ENCODE measurements around the gene COQ2.
"Not testable (repeated sequence)": the region's sequence is repeated elsewhere in the genome, so short reads cannot be mapped to it uniquely, and the experiment has no call there.

The COQ2 gene

DNA sequence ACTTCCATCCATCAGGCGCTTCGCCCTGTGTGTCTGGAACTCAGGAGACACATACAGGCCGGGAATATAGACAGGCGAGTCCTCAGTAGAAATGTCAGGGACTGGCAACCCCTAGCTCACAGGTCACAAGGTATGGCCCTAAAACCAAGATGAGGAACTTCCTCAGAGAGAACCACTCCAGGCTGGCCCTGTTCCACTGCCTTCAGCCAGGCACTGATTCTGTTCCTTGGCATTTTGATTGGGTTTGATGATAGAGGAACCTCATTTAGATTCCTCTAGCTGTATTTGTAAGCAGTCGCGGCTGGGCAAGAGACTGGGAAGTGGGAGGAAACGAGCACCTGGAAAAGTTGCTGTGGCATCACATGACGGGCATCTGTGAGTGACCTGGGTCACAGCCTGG lies 41.9 kb upstream of the COQ2 start:
- no peaks in the 10 kb centered on the region for H3K36me3 ChIP-seq (ENCODE audit: low read depth)
- no peaks in the 10 kb centered on the region for H3K9me3 ChIP-seq (ENCODE audit: severe bottlenecking)
- H3K27ac ChIP-seq (ENCODE audit: poor library complexity, severe bottlenecking): no peak overlapping the region
- peaks cover 10% of the 10 kb centered on the region for H3K4me1 ChIP-seq (ENCODE audit: insufficient read depth, poor library complexity, severe bottlenecking)
- H3K4me3 ChIP-seq (ENCODE audit: severe bottlenecking): no peak overlapping the region
- TF ChIP-seq, protein P1, sequence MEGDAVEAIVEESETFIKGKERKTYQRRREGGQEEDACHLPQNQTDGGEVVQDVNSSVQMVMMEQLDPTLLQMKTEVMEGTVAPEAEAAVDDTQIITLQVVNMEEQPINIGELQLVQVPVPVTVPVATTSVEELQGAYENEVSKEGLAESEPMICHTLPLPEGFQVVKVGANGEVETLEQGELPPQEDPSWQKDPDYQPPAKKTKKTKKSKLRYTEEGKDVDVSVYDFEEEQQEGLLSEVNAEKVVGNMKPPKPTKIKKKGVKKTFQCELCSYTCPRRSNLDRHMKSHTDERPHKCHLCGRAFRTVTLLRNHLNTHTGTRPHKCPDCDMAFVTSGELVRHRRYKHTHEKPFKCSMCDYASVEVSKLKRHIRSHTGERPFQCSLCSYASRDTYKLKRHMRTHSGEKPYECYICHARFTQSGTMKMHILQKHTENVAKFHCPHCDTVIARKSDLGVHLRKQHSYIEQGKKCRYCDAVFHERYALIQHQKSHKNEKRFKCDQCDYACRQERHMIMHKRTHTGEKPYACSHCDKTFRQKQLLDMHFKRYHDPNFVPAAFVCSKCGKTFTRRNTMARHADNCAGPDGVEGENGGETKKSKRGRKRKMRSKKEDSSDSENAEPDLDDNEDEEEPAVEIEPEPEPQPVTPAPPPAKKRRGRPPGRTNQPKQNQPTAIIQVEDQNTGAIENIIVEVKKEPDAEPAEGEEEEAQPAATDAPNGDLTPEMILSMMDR (IDR thresholded peaks at IDR 0.05; ENCODE audit: poor library complexity, severe bottlenecking): no peak
- H3K27me3 ChIP-seq (ENCODE audit: insufficient read depth, poor library complexity, severe bottlenecking): no peaks in the 10 kb centered on the region
- no peak for DNase-seq (ENCODE audit: low spot score)
- no peak for ATAC-seq (ENCODE audit: low read depth)

DNA sequence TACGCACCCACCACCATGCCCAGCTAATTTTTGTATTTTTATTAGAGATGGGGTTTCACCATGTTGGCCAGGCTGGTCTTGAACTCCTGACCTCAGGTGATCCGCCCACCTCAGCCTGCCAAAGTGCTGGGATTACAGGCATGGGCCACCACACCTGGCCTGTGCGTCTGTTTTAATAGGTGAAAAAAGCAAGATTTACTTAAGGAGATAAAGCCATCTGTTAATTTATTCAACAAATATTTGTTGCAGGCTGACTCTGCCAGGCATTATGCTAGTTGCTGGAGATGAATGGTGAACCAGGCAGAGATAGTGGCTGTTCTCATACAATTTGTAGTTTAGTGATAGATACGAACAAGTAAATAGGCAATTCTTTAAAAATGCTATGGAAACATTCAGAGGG lies 40.7 kb upstream of the COQ2 start:
- not testable (repeated sequence) for H3K4me1 ChIP-seq (ENCODE audit: insufficient read depth, poor library complexity, severe bottlenecking); H3K27ac ChIP-seq (ENCODE audit: poor library complexity, severe bottlenecking); H3K4me3 ChIP-seq (ENCODE audit: severe bottlenecking); ATAC-seq (ENCODE audit: low read depth); H3K36me3 ChIP-seq (ENCODE audit: low read depth); H3K9me3 ChIP-seq (ENCODE audit: severe bottlenecking); DNase-seq (ENCODE audit: low spot score); H3K27me3 ChIP-seq (ENCODE audit: insufficient read depth, poor library complexity, severe bottlenecking)

DNA sequence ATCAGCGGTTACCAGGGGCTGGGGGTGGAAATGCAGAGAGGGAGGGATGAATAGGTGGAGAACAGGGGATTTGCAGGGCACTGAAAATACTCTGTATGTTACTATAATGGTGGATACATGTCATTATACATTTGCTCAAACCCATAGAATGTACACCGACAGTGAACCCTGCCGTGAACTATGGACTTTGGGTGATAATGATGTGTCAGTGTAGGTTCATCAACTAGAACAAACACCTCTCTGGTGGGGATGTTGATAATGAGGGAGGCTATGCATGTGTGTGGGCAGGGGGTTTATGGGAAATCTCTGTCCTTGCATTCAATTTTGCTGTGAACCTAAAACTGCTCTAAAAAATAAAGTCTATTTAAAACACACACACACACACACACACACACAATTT lies 38.5 kb upstream of the COQ2 start:
- H3K9me3 ChIP-seq (ENCODE audit: severe bottlenecking): no peaks in the 10 kb centered on the region
- H3K36me3 ChIP-seq (ENCODE audit: low read depth): no peaks in the 10 kb centered on the region; the same call in 1 of the 2 replicates
- H3K4me1 ChIP-seq (ENCODE audit: insufficient read depth, poor library complexity, severe bottlenecking): no peaks in the 10 kb centered on the region
- no peak overlapping the region for H3K4me3 ChIP-seq (ENCODE audit: severe bottlenecking)
- DNase-seq (ENCODE audit: low spot score): no peak
- TF ChIP-seq, protein P1 (IDR thresholded peaks at IDR 0.05; ENCODE audit: poor library complexity, severe bottlenecking): no peak
- no peak overlapping the region for H3K27ac ChIP-seq (ENCODE audit: poor library complexity, severe bottlenecking)
- ATAC-seq (ENCODE audit: low read depth): no peak
- no peaks in the 10 kb centered on the region for H3K27me3 ChIP-seq (ENCODE audit: insufficient read depth, poor library complexity, severe bottlenecking)

DNA sequence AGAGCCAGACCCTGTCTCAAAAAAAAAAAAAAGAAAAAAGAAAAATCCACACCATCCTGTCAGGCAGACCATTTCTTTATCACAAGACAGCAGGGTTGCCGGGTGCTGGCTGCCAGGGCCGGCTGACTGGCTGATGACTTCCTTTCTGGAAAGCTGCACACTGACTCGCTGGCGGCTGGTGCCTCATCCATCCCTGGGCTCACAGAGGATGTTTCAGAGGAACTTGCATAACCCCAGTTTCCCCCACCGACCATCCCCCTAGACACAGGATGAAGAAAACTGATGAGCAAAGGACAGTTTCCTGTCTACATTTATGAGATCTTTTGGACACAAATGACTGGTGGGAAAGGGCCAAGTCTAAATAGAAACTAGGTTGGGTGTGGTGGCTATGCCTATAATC lies 36.0 kb upstream of the COQ2 start:
- Histone ChIP-seq H3K4me1 (ENCODE audit: insufficient read depth, poor library complexity, severe bottlenecking) (peaks cover 11% of the 10 kb centered on the region), H3K27me3 (ENCODE audit: insufficient read depth, poor library complexity, severe bottlenecking) (no peaks in the 10 kb centered on the region), H3K36me3 (ENCODE audit: low read depth) (no peaks in the 10 kb centered on the region; the same call in 1 of the 2 replicates), H3K4me3 (ENCODE audit: severe bottlenecking) (no peak overlapping the region), H3K27ac (ENCODE audit: poor library complexity, severe bottlenecking) (peak overlapping the region; percentile 0), H3K9me3 (ENCODE audit: severe bottlenecking) (no peaks in the 10 kb centered on the region)
- peak; percentile 21; the same call in 1 of the 3 replicates for ATAC-seq (ENCODE audit: low read depth)
- no peak for DNase-seq (ENCODE audit: low spot score)
- TF ChIP-seq, protein P1 (IDR thresholded peaks at IDR 0.05; ENCODE audit: poor library complexity, severe bottlenecking): no peak

DNA sequence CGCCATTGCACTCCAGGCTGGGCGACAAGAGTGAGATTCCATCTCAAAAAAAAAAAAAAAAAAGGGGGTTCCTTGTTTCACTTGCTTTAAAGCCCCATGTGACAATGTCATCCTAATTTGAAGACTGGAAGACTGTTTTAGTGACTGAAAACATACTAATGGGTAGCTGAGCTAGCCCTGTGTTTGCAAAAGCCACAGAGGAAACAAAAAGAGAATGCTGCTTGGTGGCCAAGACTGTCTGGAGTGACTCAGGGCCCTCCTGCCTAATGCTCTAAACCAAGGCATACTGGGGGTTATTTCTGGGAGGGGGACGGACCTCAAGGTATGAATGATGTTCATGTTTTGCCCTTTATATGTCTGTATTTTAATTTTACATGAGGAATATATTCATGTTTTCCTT lies 34.1 kb upstream of the COQ2 start:
- H3K27me3 ChIP-seq (ENCODE audit: insufficient read depth, poor library complexity, severe bottlenecking): no peaks in the 10 kb centered on the region
- no peak overlapping the region for H3K4me3 ChIP-seq (ENCODE audit: severe bottlenecking)

More for the DNA sequence above, 34.1 kb upstream of the COQ2 start:
- no peaks in the 10 kb centered on the region; the same call in 1 of the 2 replicates for H3K36me3 ChIP-seq (ENCODE audit: low read depth)
- no peaks in the 10 kb centered on the region for H3K9me3 ChIP-seq (ENCODE audit: severe bottlenecking)
- peaks cover 11% of the 10 kb centered on the region for H3K4me1 ChIP-seq (ENCODE audit: insufficient read depth, poor library complexity, severe bottlenecking)
- DNase-seq (ENCODE audit: low spot score): no peak
- TF ChIP-seq, protein P1 (IDR thresholded peaks at IDR 0.05; ENCODE audit: poor library complexity, severe bottlenecking): no peak
- H3K27ac ChIP-seq (ENCODE audit: poor library complexity, severe bottlenecking): no peak overlapping the region
- no peak for ATAC-seq (ENCODE audit: low read depth)
